GM12873 (cell line): ENCODE data around the gene IL17RD.

Experiments
- CTCF ChIP-seq: IDR thresholded peaks from 2 replicates; pipeline ENCODE4 v1.5.1; 2012; ENCODE audit warnings: low read depth, mild to moderate bottlenecking, moderate library complexity, low read length, control low read depth; ENCODE audit not compliant: insufficient read depth; ENCODE audit errors: missing control alignments

The IL17RD gene

GRCh38 chr3:57078635-57079473 is 86.3 kb downstream of the IL17RD start:
- no peak for TF ChIP-seq CTCF

GRCh38 chr3:57078344-57078634 is 86.9 kb downstream of the IL17RD start:
- TF ChIP-seq CTCF: no peak

- no peak for TF ChIP-seq CTCF
Measured at GRCh38 chr3:57077630-57078343, 87.4 kb downstream of the IL17RD start.

GRCh38 chr3:57076422-57076951 is 88.7 kb downstream of the IL17RD start:
- TF ChIP-seq CTCF: no peak

- no peak for TF ChIP-seq CTCF
Measured at GRCh38 chr3:57074135-57074534, 91.0 kb downstream of the IL17RD start.

- TF ChIP-seq CTCF: no peak
Measured at GRCh38 chr3:57073628-57074027, 91.5 kb downstream of the IL17RD start.

- TF ChIP-seq CTCF: no peak
Measured at GRCh38 chr3:57069503-57069902, 95.7 kb downstream of the IL17RD start.
